GM23338 (cell line): Measurements from ENCODE around the gene IL13. TPM values are rescaled to one million over a fixed set of nuclear protein-coding genes. Genes with fewer than 3 reads are reported as not detected.

Source experiments
- ATAC-seq: fragments of 200-7000 bp; cut with Tn5 transposase; 3 replicates; pipeline ENCODE4 v1.9.1; 2020
- DNase-seq: peaks from one replicate; pipeline ENCODE4 v3.0.0-alpha.2; 2015; ENCODE audit warnings: low spot score
- H2AFZ ChIP-seq: fragments of 200-600 bp; sonication (generic); 2 replicates; pipeline ENCODE4 v1.8.0; 2016; ENCODE audit warnings: antibody characterized with exemption, mild to moderate bottlenecking, moderate library complexity
- H3F3A ChIP-seq: fragments of 200-600 bp; sonication (generic); replicated peaks from 2 replicates; pipeline ENCODE4 v1.8.0; 2017; ENCODE audit warnings: antibody characterized with exemption, mixed run types, low read depth
- H3K27ac ChIP-seq: fragments of 200-600 bp; sonication (generic); 2 replicates; pipeline ENCODE4 v1.6.1; 2016; ENCODE audit warnings: low read depth
- H3K27me3 ChIP-seq: fragments of 200-600 bp; sonication (generic); 2 replicates; pipeline ENCODE4 v1.8.0; 2016; ENCODE audit warnings: mild to moderate bottlenecking, mixed run types, moderate library complexity; ENCODE audit not compliant: insufficient read depth
- H3K36me3 ChIP-seq: fragments of 200-600 bp; sonication (generic); 2 replicates; pipeline ENCODE4 v1.8.0; 2016; ENCODE audit warnings: mild to moderate bottlenecking; ENCODE audit not compliant: insufficient read depth
- H3K4me1 ChIP-seq: fragments of 200-600 bp; sonication (generic); 2 replicates; pipeline ENCODE4 v1.8.0; 2016; ENCODE audit warnings: mild to moderate bottlenecking, moderate library complexity; ENCODE audit not compliant: insufficient read depth
- H3K4me2 ChIP-seq: fragments of 200-600 bp; sonication (generic); 2 replicates; pipeline ENCODE4 v1.7.1; 2017; ENCODE audit warnings: mixed run types
- H3K4me3 ChIP-seq: fragments of 200-600 bp; sonication (generic); 2 replicates; pipeline ENCODE4 v1.6.1; 2016; ENCODE audit warnings: mixed run types
- H3K79me2 ChIP-seq: fragments of 200-600 bp; sonication (generic); replicated peaks from 2 replicates; pipeline ENCODE4 v1.8.0; 2017; ENCODE audit warnings: mild to moderate bottlenecking; ENCODE audit not compliant: insufficient read depth
- H3K9me2 ChIP-seq: fragments of 200-600 bp; sonication (generic); 2 replicates; pipeline ENCODE4 v1.8.0; 2017; ENCODE audit not compliant: insufficient read depth
- H4K20me1 ChIP-seq: fragments of 200-600 bp; sonication (generic); replicated peaks from 2 replicates; pipeline ENCODE4 v1.8.0; 2017; ENCODE audit warnings: mild to moderate bottlenecking; ENCODE audit not compliant: insufficient read depth
- H3K27ac Mint-ChIP-seq: 2 replicates; pipeline ENCODE4 v1.8.0; 2020; ENCODE audit warnings: inconsistent platforms, mild to moderate bottlenecking, moderate library complexity, mixed read lengths
- H3K27me3 Mint-ChIP-seq: 3 replicates; pipeline ENCODE4 v1.8.0; 2022; ENCODE audit warnings: low read depth, mild to moderate bottlenecking, moderate library complexity, mixed read lengths, inconsistent platforms; ENCODE audit not compliant: insufficient read depth, poor library complexity
- H3K36me3 Mint-ChIP-seq: 3 replicates; pipeline ENCODE4 v1.8.0; 2021; ENCODE audit warnings: low read depth, mild to moderate bottlenecking, inconsistent platforms, moderate library complexity, mixed read lengths
- H3K4me1 Mint-ChIP-seq: 3 replicates; pipeline ENCODE4 v1.8.0; 2020; ENCODE audit warnings: mild to moderate bottlenecking, inconsistent platforms, mixed read lengths
- H3K4me3 Mint-ChIP-seq: 3 replicates; pipeline ENCODE4 v1.8.0; 2021; ENCODE audit warnings: moderate library complexity, mild to moderate bottlenecking, inconsistent platforms, mixed read lengths
- H3K9me3 Mint-ChIP-seq: 3 replicates; pipeline ENCODE4 v1.8.0; 2020; ENCODE audit warnings: moderate library complexity, mild to moderate bottlenecking, inconsistent platforms, mixed read lengths
- CREB1 ChIP-seq: fragments of 250-450 bp; sonication (Bioruptor Pico); IDR thresholded peaks from 2 replicates; pipeline ENCODE4 v1.5.0; 2020; ENCODE audit warnings: low read depth, mild to moderate bottlenecking, moderate library complexity
- CTCF ChIP-seq, 2 experiments: fragments of 200-600 bp in 1 of 2; sonication (generic) in 1 of 2; conservative IDR thresholded peaks; 2 replicates each; pipeline versions ENCODE4 v1.5.1 to v1.6.1; 2016 to 2017; ENCODE audit warnings: antibody characterized with exemption in 2 of 2, low read depth in 2 of 2, mild to moderate bottlenecking in 2 of 2, moderate library complexity in 1 of 2
- ETS1 ChIP-seq: IDR thresholded peaks from 2 replicates; pipeline ENCODE4 v1.6.1; 2016; ENCODE audit warnings: antibody characterized with exemption
- EZH2 ChIP-seq: fragments of 200-600 bp; sonication (generic); IDR thresholded peaks from one replicate; pipeline ENCODE4 v1.8.0; 2017; ENCODE audit warnings: antibody characterized with exemption, mild to moderate bottlenecking, low read depth; ENCODE audit not compliant: unreplicated experiment
- EZH2phosphoT487 ChIP-seq: fragments of 200-600 bp; sonication (generic); IDR thresholded peaks from one replicate; pipeline ENCODE4 v1.8.1; 2018; ENCODE audit warnings: antibody characterized with exemption; ENCODE audit not compliant: unreplicated experiment
- JUNB ChIP-seq: IDR thresholded peaks from one replicate; pipeline ENCODE4 v1.6.1; 2016; ENCODE audit warnings: antibody characterized with exemption; ENCODE audit not compliant: unreplicated experiment
- NANOG ChIP-seq: IDR thresholded peaks from 2 replicates; pipeline ENCODE4 v1.6.1; 2016; ENCODE audit warnings: antibody characterized with exemption, borderline replicate concordance
- POLR2AphosphoS5 ChIP-seq: IDR thresholded peaks from 2 replicates; pipeline ENCODE4 v1.6.1; 2016; ENCODE audit warnings: antibody characterized with exemption, low read depth
- STAT1 ChIP-seq: IDR thresholded peaks from one replicate; pipeline ENCODE4 v1.6.1; 2016; ENCODE audit warnings: antibody characterized with exemption; ENCODE audit not compliant: unreplicated experiment
- ZNF114 ChIP-seq: fragments of 250-450 bp; sonication (Bioruptor Pico); IDR thresholded peaks from 2 replicates; pipeline ENCODE4 v1.5.0; 2020; ENCODE audit warnings: mild to moderate bottlenecking, moderate library complexity
- ZNF331 ChIP-seq: fragments of 250-450 bp; sonication (Bioruptor Pico); IDR thresholded peaks from 2 replicates; pipeline ENCODE4 v1.5.0; 2020; ENCODE audit warnings: low read depth, mild to moderate bottlenecking, moderate library complexity
- ZNF462 ChIP-seq: fragments of 250-450 bp; sonication (Bioruptor Pico); IDR thresholded peaks from 2 replicates; pipeline ENCODE4 v1.5.0; 2020; ENCODE audit warnings: mild to moderate bottlenecking, moderate library complexity
- long read RNA-seq: library from polyadenylated mRNA; unstranded; transcript quantifications from one replicate; pipeline ENCODE4 v2.0.0, GENCODE V29; 2020; ENCODE audit not compliant: unreplicated experiment
- polyA plus RNA-seq: library from polyadenylated mRNA; unstranded; fragments of >200 nt; fragmentation: Nextera tagmentation; extraction: Ambion mirVana; gene quantifications from 2 replicates; pipeline ENCODE4 v1.2.1, GENCODE V29; 2016
- total RNA-seq: library from RNA; depleted of rRNA; stranded (reverse); fragments of >200 nt; shearing (Covaris generic); gene quantifications from 2 replicates; pipeline ENCODE4 v1.2.3, GENCODE V29; 2014; rRNA removed
- TF ChIP-seq, protein P1 (sequence below): IDR thresholded peaks from one replicate; pipeline ENCODE4 v1.6.1; 2018; ENCODE audit warnings: antibody characterized with exemption; ENCODE audit not compliant: unreplicated experiment

The IL13 gene
- not detected in 2 replicates for total RNA-seq
- polyA plus RNA-seq: not detected in 2 replicates
- long read RNA-seq: 0 reads

DNA sequence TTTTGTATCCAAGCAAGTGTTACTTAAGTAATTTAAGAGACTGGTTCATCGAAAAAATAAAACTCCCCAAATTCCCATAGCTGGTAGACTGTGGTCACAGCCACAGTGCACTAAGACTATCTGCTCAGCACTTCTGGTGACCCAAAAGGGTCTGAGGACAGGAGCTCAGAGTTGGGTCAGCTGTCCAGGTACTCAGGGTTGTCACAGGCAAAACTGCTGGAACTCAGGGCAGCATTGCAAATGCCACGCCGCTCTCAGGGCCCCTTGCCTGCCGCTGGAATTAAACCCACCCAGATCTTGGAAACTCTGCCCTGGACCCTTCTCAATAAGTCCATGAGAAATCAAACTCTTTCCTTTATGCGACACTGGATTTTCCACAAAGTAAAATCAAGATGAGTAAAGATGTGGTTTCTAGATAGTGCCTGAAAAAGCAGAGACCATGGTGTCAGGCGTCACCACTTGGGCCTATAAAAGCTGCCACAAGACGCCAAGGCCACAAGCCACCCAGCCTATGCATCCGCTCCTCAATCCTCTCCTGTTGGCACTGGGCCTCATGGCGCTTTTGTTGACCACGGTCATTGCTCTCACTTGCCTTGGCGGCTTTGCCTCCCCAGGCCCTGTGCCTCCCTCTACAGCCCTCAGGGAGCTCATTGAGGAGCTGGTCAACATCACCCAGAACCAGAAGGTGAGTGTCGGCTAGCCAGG, at the start of gene IL13:
Gene IL13 (plus strand): TSS at position 498 of the 705 bp plus-strand sequence. CDS start 14 bp downstream, at position 512.
- no peaks in the 10 kb centered on the region; the same call in 1 of the 3 replicates for H3K9me3 Mint-ChIP-seq
- H3K27me3 Mint-ChIP-seq: peaks cover 45% of the 10 kb centered on the region
- H3K36me3 Mint-ChIP-seq: peaks cover 3% of the 10 kb centered on the region; the same call in 1 of the 3 replicates

More for the DNA sequence above, at the start of gene IL13:
- Histone ChIP-seq H3K4me3 (no peak within 1 kb of the TSS), H3K4me2 (no peak within 1 kb of the TSS), H3K27me3 (peaks cover 42% of the 10 kb centered on the region), H2AFZ (peak within 1 kb of the TSS; percentile 94), H3K4me1 (no peaks in the 10 kb centered on the region; the same call in none of the 2 replicates), H3K27ac (no peak within 1 kb of the TSS), H3K36me3 (no peaks in the 10 kb centered on the region), H4K20me1 (no peaks in the 10 kb centered on the region), H3F3A (0 out of 2 replicates have a peak, but pooled peaks cover 4% of the 10 kb centered on the region), H3K79me2 (no peaks in the 10 kb centered on the region), H3K9me2 (no peaks in the 10 kb centered on the region)
- DNase-seq: no peak
- no peak for ATAC-seq
- Mint-ChIP-seq H3K4me3 (no peak within 1 kb of the TSS), H3K4me1 (peaks cover 6% of the 10 kb centered on the region; the same call in 2 of the 3 replicates), H3K27ac (no peak within 1 kb of the TSS)
- TF ChIP-seq CREB1 (CRISPR knock-in tag) (no peak), ETS1 (no peak), JUNB (no peak), STAT1 (no peak), ZNF331 (CRISPR knock-in tag) (no peak), ZNF114 (CRISPR knock-in tag) (no peak), NANOG (no peak), EZH2 (no peak), CTCF (conservative IDR thresholded peaks at IDR 0.05; ENCODE audit: low read depth in 2 of 2) (no peak), EZH2phosphoT487 (no peak), ZNF462 (CRISPR knock-in tag) (no peak), POLR2AphosphoS5 (no peak)
- TF ChIP-seq, protein P1, sequence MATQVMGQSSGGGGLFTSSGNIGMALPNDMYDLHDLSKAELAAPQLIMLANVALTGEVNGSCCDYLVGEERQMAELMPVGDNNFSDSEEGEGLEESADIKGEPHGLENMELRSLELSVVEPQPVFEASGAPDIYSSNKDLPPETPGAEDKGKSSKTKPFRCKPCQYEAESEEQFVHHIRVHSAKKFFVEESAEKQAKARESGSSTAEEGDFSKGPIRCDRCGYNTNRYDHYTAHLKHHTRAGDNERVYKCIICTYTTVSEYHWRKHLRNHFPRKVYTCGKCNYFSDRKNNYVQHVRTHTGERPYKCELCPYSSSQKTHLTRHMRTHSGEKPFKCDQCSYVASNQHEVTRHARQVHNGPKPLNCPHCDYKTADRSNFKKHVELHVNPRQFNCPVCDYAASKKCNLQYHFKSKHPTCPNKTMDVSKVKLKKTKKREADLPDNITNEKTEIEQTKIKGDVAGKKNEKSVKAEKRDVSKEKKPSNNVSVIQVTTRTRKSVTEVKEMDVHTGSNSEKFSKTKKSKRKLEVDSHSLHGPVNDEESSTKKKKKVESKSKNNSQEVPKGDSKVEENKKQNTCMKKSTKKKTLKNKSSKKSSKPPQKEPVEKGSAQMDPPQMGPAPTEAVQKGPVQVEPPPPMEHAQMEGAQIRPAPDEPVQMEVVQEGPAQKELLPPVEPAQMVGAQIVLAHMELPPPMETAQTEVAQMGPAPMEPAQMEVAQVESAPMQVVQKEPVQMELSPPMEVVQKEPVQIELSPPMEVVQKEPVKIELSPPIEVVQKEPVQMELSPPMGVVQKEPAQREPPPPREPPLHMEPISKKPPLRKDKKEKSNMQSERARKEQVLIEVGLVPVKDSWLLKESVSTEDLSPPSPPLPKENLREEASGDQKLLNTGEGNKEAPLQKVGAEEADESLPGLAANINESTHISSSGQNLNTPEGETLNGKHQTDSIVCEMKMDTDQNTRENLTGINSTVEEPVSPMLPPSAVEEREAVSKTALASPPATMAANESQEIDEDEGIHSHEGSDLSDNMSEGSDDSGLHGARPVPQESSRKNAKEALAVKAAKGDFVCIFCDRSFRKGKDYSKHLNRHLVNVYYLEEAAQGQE: no peak
